HG03457 (cell line): ENCODE data around the gene RXRG.
"Not testable (repeated sequence)": the region's sequence is repeated elsewhere in the genome, so short reads cannot be mapped to it uniquely, and the experiment has no call there.

ENCODE experiments used
- ATAC-seq: cut with Tn5 transposase; IDR thresholded peaks from one replicate; pipeline ENCODE4 v1.9.1; 2021; ENCODE audit warnings: moderate number of reproducible peaks; ENCODE audit not compliant: unreplicated experiment

The RXRG gene

DNA sequence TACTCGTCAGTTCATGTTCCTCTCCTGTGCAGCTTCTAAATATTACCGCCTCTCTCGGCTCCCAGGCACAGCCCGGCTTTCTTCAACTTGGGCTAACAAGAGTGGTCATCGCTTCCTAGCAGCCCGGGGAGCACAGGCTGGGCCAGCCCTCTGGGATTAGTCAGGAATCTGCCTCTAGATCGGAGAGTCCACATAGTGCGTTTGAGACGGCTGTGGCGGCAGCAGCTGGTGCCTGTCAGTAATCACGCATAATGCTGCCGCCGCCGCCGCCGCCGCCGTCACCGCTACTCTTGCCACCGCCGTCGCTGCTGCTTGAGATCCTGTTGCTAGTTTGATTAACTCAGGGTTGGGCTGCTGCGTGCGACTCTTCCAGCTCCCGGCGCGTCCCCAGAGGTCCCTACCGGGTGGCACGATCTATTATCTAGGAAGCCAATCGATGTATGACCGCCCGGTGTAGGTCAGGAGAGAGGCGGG lies at the start of gene RXRG:
TSS of gene RXRG (minus strand) at position 230 of the 474 bp plus-strand sequence. CDS start 233 bp downstream, outside the sequence.
- ATAC-seq: no peak

DNA sequence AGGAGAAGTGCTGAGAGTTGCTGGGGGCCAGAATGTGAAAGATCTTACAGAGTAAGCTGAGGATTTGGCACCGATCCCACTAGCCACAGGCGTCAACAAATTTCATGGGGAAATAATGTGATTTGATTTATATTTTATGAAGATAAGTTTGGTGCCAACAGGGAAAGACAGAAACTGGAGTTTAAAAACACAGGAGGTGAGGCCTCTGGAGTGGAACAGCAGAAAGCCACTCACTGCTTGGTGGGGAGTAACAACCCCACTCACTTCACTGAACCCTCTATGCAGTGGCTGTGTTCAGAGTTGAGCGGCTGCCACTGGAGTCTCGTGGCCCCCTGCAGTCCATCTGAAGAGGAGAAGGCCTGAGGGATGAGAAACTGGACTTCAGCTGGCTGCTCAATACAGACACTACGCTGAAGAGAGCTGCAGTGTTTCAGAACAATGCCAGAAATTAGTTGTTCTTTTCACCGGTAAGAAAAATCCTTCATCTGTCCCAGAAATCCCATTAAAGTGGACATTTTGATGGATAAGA lies 48.0 kb upstream of the RXRG start:
- ATAC-seq: no peak

DNA sequence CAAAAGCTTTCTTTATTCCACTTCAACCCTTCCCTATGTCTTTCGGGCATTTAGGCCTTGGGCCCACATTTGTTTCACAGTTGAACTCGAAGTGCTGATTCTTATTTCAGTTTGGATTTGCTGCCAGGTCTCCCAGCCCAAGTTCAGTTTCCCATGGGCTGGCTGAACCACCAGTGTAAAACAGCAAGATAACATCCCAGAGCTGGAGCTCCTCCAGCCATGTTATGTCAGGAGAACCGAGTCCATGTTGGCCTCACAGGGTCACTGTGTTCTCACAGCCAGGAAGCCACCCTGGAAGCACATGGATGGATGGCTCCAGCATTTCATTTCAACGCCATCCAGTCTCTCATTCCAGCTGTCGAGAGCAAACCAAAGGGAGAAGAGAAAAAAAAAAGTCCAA lies 45.2 kb upstream of the RXRG start:
- ATAC-seq: no peak

DNA sequence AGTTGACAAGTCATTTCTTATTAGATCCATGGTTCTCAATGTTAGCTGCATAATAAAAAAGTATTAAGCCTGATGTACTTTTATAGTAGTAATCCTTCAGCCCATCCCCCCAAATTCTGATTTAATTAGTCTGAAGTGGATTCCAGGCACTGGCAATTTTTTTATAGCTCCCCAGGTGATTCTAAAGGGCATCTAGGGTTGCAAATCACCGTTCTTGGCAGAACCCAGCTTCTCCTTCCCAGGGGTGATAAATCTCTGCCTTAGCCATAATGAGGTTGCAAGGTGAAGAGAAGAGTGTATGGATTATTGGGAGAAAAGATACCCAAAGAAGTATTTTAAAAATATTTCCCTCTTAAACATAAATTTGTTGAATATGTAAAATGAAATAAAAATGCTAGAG lies 43.0 kb upstream of the RXRG start:
- no peak for ATAC-seq

DNA sequence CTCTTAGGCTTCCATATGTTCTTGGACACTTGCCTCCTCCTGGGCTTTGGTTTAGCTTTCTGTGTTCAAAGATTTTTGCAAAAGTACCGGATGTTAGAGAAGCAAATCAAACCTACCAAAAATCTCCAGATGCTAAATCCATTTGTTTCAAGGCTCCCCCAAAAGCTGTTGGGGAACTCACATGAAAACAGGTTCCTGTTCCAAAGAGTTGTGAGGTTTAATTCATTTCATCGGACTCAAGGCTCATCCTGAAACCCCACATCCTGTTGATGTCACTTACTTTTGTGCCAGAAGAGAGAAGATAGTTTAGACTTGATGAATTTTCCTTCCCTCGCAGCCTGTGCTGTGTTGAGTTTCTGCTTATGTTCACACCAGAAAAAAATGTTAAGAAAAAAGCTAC lies 41.7 kb upstream of the RXRG start:
- ATAC-seq: no peak

DNA sequence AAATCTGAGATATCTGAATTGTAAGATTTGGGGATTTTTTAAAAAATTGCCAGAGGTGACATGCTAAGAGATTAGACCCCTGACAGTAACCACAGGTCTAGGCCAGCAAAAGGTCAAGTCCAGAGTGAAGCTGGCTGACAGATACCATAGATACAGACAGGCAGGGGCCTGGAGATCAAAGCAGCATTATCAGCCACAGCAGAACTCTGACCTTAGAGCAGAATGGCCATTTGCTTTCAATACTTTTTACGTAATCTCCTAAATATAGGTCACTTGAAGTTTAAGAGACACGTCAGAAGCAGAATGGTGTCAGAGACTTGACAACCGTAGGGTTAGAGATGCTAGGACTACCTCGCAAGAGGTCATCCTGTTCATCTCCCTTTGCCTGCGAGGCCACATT lies 40.8 kb upstream of the RXRG start:
- no peak for ATAC-seq

DNA sequence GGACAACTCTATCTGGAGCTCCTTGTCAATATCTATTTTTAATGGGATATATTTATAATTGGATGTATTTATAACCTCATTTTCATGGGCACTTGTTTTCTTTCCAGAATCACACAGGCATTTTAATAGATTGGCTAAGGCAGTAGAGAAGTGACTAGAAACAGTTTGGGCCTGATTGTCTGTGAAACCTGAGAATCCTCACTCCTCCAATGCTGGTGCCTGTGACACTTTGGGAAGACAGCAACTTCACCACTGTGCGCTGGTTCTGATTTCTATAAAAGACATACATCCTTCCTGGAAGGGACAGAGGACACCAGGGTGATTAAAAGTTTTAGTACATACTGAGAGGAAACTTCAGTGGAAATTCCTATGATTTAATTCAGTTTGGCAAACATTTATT lies 39.6 kb upstream of the RXRG start:
- no peak for ATAC-seq

DNA sequence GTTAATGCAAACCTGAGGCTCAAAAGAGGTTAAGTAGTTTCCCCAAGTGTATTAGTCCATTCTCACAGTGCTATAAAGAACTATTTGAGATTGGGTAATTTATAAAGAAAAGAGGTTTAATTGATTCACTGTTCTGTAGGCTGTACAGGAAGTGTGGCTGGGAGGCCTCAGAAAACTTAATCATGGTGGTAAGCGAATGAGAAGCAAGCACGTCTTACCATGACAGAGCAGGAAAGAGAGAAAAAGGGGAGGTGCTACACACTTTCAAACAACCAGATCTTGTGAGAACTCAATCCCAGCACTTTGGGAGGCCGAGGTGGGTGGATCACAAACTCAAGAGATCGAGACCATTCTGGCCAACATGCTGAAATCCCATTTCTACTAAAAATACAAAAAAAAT lies 38.5 kb upstream of the RXRG start:
- no peak for ATAC-seq

DNA sequence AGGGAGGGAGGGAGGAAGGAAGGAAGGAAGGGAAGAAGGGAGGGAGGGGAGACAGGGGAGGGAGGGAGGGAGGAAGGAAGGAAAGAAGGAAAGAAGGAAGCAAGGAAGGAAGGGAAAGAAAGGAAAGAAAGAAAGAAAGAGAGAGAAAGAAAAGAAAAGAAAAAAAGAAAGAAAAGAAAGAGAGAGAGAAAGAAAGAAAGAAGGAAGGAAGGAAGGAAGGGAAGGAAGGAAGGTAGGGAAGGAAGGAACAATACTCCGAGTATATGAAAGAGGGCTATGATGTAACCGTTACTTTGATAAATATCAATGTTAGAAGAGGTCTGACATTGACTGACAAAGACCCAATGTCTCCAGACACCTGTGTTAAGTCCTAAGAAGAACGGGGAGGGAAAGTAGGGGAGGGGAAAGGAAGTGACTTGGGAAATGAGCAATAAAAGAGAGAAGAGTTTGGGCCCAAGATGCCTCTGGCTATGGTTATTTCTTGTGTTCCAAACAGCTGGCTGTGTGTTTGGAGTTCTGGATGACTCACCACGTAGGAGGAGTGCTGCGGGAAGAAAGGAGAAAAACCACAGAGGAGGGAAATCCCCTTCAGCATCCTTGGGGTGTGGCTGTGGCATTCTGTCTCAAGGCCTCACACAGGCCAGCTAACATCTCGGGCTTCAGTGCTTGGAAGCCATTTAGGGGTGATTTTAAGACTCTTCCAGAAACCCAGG lies 37.0 kb upstream of the RXRG start:
- ATAC-seq: no peak

DNA sequence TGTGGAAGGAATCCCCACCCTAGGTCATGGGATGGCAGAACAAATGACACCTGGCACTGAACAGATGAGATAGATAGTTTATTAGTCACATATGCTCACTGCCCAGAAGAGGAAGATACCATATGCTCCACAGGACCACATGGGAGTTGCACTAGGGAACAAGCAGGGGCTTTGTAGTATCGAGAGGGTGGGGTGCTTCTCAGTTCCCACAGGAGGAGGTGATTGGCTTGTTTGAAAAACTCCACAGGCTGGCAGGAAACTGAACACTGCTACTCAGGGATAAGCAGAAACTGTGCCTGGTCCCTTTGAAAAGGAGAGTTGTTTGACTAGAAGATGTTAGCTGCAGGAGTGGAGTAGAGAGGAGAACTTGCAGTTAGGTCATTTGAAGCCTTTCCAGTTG lies 31.9 kb upstream of the RXRG start:
- no peak for ATAC-seq

DNA sequence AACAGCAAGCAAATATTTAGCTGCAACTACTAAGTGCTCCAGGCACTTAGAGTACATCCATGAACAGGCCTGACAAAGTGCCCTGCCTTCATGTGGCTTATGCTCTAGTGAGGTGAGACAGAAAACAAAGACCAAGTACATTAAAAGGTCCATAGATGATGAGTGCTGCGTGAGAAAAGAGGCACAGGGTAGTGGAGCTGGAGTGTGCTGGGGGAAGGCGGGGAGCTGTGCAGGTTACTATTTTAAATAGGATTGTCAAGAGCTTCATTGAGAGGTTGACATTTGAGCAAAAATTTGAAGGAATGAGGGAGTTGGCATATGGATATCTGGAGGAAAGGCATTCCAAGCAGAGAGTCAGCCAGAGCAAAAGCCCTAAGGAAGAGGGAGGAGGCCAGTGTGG lies 29.3 kb upstream of the RXRG start:
- ATAC-seq: no peak

DNA sequence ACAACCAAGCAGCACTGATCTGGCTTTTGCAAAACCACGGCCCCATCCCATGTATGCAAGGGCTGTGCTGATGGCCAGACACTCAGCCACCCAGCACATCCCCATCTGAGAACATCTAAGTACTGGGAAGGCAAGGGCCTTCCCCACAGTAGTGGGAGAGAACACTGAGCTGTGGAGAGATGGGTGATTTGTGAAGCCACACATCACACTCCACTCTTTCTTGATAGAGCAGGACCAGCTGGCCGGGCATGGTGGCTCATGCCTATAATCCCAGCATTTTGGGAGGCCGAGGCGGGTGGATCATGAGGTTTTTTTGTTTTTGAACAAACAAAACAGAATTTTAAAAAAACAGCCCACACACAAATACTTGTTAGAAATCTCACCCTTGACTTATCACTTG lies 28.2 kb upstream of the RXRG start:
- no peak for ATAC-seq

DNA sequence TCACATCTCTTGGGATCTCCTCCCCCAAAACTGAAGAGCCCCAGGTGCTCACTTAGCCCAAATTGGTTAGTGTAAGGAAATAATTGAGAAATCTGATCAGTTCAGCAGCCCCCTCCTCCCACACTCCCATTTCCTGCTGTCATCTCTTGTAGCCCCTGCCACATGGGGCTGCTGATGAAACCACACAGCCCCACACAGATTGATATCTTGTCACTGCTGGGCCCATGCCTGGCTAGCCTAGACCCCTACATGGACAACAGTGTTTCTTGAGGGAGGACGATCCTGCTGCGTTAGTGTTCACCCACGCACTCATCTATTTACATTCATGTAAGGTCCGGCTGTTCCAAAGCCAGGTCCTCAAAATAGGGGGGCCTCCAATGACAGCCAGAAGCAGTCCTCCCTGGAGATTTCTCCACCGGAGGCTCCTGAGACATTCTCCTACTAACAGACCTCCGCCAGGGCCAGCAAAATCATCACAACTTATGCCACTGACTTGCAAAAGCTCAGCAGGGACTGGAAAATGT lies 23.9 kb upstream of the RXRG start:
- ATAC-seq: no peak

DNA sequence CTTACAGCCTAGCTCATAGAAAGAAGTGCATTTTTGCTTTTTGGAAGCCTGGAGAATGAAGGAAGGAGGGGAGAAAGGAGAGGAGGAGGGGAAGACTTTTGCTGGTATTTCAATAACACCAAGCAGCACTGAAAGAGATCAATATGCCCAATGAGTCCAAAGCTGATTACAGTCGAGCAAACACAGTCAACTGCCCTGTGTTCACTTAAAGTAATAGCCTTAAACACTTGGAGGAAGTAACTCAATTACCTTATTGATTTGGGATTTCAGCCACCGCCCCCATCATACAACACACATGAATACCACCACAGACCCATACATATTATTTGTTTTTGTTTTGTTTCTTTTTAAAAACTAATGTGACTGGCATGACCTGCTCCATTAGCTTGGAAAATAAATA lies 23.3 kb upstream of the RXRG start:
- ATAC-seq: no peak

DNA sequence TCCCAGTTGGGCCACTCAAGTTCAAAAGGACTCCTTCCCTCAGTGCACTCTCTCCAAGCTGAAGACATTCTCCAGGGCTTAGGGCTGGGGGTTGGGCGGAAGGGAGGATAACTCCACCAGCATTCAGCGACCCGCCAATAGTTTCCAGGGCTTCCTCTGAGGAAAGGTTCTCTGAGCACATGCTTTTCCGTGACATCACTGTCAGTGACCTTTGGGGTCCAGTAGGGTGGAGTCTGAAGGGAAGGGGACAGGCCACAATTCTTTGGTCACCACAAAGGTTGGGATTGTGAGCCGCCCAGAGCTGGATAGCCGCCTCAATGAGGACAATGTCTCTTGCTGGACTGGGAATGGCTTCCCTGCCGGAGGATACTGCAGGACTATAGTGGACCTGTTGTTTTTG lies 22.8 kb upstream of the RXRG start:
- ATAC-seq: no peak

DNA sequence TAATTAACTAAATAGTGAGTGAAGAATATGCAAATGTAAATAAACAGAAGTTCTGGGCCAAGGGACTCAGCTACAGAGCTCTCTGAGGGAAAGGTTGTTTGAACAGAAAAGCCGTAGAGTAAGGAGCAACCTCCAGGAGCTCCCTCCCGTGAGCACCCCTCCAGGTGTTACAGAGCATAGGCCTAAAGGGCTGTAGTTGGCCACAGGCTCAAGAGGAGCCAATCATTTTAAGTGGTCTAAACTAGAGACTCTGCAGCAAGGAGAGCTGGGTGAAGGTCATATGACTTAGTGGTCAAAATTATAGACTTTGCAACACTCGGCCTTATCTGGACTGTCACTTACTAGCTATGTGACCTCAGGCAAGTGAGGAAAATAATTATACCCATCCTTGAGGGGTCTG lies 19.1 kb upstream of the RXRG start:
- ATAC-seq: no peak

DNA sequence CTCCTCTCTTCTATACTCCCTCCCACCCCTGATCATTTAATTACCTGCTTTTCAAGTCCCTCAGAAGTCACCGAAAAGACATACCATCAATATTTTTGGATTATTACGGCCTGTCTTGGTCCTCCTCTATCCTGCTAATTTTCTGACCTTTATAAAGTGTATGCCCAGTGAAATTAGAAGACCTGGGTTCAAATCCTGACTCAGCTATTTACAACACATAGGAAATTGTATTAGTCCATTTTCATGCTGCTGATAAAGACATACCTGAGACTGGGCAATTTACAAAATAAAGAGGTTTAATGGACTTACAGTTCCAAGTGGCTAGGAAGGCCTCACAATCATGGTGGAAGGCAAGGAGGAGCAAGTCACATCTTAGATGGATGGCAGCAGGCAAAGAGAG lies 14.8 kb upstream of the RXRG start:
- ATAC-seq: not testable (repeated sequence)

DNA sequence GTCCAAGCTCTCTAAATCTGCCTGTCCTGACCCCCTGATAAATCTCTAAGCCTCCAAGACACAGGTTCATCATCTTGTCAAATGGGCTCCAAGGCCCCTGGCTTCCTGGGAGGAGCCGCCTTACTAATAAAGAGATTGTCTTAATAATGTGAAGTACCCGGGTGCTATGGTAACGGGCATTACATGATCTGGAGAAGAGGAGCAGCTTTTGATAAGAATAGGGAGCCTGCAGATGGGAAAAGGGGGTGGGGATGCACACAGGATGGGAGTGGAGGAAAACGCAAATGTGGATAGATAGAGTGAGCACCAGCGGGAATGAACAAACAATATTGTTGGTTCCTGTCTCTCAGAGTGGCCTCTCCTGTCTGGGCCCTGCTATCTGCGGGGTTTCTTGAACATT lies 11.9 kb upstream of the RXRG start:
- no peak for ATAC-seq

DNA sequence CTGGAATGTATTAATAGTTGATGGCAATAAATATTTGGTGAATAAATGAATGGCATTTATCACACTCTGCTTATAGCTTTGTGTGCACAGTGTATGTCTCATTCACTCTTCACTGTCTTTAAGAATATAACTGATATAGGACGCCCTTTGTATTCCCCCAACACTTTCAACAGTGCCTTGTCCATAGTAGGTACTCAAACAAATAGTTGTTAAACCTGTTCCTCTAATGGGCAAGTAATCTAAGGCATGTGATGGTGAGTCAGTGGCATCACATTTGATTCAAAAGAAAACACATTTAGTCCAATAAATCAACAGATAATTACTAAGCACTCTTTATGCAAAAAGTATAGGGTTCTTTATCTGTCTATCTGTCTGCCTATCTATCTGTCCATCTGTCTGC lies 11.2 kb upstream of the RXRG start:
- ATAC-seq: no peak

DNA sequence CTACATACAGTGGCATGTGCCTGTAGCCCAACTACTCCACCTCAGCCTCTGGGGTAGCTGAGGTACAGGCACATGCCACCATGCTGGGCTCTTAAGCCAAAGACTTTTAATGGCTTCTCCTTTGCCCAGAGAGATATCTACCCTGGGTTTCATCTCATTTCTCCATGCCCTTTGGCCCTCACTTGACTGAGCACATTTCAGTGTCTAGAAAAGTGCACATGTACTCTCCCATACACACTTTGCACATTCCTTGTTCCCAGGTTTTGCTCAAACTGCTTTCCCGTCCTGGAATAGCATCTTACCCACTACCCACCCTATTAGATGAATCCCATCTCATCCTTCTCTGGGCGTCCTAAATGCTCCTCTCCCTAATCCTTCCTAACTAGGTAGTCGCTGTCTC lies 10.2 kb upstream of the RXRG start:
- ATAC-seq: no peak

DNA sequence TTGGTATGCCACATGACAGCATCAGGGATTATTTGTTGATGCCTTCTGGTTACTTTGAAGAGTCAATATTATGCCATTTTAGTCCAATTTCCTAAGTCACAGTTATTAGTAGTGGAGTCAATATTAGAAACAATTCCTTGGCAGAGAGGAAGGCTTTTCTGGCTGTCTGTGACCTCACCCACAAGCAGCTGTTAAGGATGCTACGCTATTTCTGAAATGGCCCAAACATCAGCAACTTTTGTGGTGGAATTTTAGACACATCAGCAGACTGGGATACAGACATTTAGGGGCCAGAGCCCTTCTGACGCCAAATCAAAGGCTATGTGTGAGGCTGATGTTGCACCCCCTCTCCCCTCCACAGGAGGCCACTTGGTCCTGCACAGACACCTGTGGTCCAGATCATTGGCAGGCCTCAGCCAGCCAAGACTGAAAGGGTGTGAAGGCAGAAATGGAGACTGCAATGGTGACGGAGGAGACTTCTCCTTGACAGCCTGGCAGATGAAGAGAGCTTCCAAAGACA lies 9.2 kb upstream of the RXRG start:
- ATAC-seq: no peak

DNA sequence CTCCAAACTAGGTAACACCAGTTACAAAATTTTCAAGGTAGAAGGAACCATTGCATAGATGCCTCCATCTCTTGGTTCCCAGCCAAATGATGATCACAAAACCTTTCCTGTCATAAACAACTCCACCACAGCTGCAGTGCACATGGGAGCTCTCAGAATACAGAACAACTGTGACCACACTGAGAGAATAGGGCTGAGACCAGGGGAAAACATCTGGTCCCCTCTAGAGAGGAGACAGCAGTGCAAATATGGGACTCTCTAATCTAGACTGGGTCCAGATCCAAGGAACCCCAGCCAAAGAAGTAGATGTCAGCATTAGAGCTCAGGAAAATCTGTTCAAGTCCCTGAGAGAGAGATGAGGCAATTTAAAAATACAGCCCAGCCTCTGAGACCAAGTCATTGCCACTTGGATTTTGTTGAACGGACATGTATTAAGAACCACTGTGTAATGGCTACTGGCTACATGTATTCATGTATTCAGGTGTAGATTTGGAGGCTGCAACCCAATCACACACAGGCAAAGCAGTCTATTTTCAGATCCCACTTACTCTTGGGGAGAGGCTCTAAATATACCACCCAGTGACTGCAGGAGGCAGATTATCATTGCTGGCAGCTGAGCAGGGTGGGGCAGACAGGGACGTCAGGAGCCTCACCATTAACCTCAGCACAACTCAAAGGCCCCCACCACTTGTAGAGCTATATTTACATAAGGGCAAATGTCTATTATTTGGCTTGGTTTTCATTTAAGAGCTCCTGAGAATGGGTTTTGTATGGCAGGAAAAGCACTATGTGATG lies 7.6 kb upstream of the RXRG start:
- no peak for ATAC-seq
